ENCODE data around the gene CIDEA.
"Not testable (repeated sequence)": the region's sequence is repeated elsewhere in the genome, so short reads cannot be mapped to it uniquely, and the experiment has no call there.

CIDEA gene

DNA sequence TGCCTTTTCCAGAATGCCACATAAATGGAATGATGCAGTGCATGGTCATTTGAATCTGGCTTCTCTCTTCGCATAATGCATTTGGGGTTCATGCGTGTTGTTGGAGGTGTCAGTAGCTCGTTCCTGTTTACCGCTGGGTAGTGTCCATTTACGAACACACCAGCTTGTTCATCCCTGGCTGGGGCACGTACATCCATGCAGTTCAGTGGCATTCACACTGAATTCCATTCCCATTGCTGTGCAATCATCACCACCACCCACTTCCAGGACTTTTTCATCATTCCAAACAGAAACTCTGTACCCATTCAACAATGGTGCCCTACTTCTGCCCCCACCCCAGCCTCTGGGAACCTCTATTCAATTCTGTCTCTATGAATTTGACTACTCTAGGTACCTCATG lies 14.7 kb upstream of the CIDEA start:
- no peak for DNase-seq

DNA sequence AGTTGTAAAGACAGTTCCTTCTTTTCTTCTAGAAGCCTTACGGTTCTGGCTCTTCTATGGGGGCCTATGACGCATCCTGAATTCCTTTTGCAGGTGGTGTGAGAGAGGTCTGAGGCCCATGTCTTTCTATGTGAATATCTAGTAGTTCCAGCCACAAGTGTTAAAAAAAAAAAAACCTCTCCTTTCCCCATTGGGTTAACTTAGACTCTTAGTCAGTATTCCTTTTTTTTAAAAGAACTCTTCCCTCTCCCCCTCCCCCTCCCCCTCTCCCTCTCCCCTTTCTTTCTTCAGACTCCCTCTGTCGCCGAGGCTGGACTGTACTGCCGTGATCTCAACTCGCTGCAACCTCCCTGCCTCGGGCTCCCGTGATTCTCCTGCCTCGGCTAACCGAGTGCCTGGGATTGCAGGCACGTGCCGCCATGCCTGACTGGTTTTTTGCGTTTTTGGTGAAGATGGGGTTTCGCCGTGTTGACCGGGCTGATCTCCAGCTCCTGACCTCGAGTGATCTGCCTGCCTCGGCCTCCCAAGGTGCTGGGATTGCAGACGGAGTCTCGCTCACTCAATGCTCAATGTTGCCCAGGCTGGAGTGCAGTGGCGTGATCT lies 11.4 kb upstream of the CIDEA start:
- no peak for DNase-seq

DNA sequence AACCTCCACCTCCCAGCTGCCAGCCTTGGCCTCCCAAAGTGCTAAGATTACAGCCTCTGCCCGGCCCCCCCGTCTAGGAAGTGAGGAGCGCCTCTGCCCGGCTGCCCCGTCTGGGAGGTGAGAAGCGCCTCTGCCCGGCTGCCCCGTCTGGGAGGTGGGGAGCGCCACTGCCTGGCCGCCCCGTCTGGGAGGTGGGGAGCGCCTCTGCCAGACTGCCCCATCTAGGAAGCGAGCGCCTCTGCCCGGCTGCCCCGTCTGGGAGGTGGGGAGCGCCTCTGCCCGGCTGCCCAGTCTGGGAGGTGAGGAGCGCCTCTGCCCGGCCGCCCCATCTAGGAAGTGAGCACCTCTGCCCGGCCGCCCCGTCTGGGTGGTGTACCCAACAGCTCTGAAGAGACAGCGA lies 10.9 kb upstream of the CIDEA start:
- DNase-seq: not testable (repeated sequence)

GRCh38 chr18:12245793-12246135 lies 8.4 kb upstream of the CIDEA start:
- DNase-seq: no peak

GRCh38 chr18:12246849-12247808 lies 7.0 kb upstream of the CIDEA start:
- DNase-seq: peak; percentile 37

- no peak for DNase-seq
These were observed 6.2 kb upstream of the CIDEA start for GRCh38 chr18:12247946-12248345.

DNA sequence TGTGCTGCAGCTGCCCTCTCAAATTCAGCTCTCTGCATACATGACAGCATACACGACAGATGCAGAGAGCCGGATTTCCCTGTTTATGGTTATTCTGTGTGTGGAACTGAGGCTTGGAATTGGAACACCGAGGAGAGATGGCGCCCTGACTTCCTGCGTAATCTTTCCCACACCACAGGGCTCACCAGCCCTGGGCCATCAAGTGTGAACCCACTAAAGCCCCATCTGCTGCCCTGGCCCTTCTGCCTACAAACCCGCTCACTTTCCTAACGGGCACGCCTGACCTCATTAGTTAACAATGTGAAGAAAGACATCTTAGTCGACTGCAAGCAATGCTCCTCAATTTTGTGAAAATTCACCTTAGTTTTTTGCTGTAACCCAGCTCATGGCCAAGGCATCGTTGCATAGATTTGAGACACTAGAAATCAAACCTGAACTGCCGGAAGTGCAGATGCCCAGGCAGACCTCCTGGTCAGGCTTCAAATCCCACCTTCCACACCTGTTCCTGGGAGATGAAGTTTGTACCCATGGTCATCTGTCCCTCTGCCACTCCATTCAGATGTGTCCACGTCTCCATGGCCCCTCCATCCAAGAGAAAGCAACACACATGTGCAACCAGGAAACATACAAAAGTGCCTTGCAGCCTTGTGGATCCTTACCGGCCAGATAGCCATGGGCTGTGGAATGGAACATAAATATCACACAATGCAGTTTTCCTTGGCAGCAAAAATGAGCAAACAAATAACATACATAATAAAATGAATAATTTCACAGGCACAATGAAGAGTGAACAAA lies 5.0 kb upstream of the CIDEA start:
- no peak for DNase-seq

- no peak for DNase-seq
These were observed 2.9 kb upstream of the CIDEA start for GRCh38 chr18:12251311-12251710.

GRCh38 chr18:12252061-12252460 lies 2.1 kb upstream of the CIDEA start:
- no peak for DNase-seq

- no peak for DNase-seq
These were observed 1.1 kb upstream of the CIDEA start for GRCh38 chr18:12253027-12253426.

GRCh38 chr18:12253663-12254135 lies 462 bp upstream of the CIDEA start:
- DNase-seq: no peak

DNA sequence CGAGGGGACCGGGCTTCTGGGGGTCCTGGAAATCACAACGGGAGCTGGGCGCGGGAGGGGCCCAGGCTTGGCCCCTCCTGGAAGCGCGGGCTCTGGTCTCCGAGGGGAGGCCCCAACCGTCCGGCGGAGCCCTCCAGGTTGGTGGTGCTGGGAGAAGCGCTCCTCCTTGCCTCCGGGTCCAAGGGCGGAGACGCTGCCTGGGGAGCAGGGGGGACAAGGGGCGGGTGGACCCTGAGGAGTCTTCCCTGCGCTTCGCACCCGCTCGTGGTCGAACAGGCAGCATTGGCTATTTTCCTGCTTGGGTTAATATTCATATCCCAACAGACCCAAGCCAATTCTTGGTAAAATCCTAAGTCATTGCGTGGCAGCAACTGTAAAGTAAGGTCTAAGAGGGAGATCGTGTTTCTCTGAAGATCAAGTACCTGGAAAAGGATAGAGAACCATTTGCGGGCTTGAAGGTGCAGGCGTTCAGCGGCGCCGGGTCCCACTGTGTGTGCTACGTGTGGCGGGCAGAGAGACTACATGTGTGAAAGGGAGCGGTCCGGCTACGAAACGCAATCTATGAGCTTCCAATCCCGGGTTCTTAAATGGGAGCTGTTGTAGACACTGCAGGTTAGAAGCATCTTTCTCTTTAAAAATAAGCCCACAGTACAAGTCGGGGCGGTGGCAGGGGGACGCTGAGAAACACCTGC lies 805 bp downstream of the CIDEA start:
- DNase-seq: no peak

- DNase-seq: no peak
These were observed 1.5 kb downstream of the CIDEA start for GRCh38 chr18:12255626-12256026.

- no peak for DNase-seq
These were observed 2.8 kb downstream of the CIDEA start for GRCh38 chr18:12256951-12257350.

- no peak for DNase-seq
These were observed 4.0 kb downstream of the CIDEA start for GRCh38 chr18:12257996-12258718.

GRCh38 chr18:12258719-12259705 lies 4.9 kb downstream of the CIDEA start:
- DNase-seq: no peak

DNA sequence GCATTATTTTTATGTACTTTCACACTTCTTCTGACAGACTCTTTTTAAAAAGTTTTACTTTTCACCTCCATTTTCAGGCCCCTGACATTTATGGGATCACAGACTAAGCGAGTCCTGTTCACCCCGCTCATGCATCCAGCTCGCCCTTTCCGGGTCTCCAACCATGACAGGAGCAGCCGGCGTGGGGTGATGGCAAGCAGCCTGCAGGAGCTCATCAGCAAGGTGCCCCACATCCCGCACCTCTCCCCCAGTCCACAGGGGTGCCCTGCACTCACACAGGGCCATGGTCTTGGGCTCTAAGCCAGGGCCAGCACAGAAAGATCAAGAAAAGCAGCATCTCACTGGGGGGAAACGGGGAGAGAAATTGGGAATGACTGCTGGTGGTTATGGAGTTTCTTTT lies 8.6 kb downstream of the CIDEA start:
- no peak for DNase-seq

- no peak for DNase-seq
These were observed 10.7 kb downstream of the CIDEA start for GRCh38 chr18:12264864-12265263.

- DNase-seq: peak; percentile 79
These were observed 17.4 kb downstream of the CIDEA start for GRCh38 chr18:12271376-12272235.

DNA sequence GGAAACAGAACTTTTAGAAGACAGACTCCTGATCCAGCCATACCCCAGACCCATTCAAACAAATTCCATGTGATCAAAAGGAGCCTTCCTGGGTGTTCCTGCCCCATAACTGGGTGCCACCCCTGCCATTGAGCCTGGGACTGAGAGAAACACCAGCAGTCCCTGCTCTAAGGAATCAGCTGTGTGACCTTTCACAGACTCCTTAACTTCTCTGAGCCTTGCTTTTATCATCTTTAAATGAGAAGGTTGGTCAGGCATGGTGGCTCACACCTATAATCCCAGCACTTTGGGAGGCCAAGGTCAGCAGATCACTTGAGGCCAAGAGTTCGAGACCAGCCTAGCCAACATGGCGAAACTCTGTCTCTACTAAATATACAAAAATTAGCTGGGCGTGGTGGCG lies 20.6 kb downstream of the CIDEA start:
- no peak for DNase-seq
